HG03060 (cell line): Measurements from ENCODE around the gene CPN1.
"Not testable (repeated sequence)": the region's sequence is repeated elsewhere in the genome, so short reads cannot be mapped to it uniquely, and the experiment has no call there.

ENCODE experiments used
- ATAC-seq: cut with Tn5 transposase; IDR thresholded peaks from one replicate; pipeline ENCODE4 v1.9.1; 2021; ENCODE audit warnings: low read depth, moderate number of reproducible peaks; ENCODE audit not compliant: unreplicated experiment

CPN1 gene

GRCh38 chr10:100082276-100082675, 607 bp upstream of the CPN1 start:
- not testable (repeated sequence) for ATAC-seq

DNA sequence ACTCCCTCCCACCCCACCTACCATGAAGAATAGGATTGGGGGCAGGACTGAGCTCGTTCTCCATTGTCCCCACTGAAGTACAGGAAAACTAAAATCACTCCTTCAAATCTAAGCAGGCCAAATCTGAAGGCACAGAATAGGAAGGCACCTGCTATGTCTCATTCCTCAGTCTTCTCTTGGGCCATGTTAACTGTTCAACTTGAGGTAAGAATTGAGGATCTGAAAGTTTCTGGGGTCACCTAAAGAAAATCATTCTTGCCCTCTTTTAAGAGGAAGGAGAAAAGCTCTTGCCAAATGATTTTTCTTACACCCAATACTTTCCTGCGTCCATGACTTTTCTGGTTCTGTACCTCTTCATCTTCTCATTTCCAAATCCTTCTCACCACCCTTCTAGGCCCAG, 4.9 kb downstream of the CPN1 start:
- ATAC-seq: no peak

DNA sequence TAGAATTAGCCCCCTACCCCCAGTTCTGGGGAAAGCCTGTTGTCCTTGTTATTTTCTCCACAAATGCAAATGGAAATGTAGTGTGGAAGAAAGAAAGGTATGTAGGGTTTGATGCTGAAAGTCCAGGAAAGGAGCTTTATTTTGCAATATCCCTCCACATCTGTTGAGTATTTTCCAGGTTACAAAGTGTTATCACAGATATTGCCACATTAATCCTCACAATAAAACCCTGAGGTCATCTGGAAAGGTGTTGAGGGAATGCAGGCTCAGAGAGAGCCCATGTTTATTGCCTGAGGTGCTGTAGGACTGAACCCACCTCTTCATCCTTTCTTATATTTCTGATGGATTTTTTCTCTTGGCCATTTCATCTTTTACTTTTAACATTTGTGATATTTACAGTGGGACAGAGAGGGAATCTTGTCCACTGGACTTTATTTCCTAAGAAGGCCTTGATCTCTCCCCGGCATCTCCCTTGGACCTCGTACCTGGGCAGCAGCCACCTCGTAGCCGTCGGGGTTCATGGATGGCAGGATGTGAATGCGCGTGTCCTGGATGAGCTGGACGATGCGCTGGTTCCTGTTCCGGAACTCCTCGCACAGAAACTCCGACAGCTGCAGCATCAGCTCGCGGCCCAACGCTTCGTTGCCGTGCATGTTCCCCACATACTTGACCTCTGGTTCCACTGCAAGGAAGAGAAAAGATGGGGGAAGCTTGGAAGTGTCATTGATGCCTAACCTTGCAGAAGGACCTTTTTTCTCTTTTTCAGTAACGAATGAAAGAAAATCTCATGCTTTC, 6.0 kb downstream of the CPN1 start:
- no peak for ATAC-seq

GRCh38 chr10:100072514-100072913, 9.2 kb downstream of the CPN1 start:
- ATAC-seq: no peak

- no peak for ATAC-seq
Observed at GRCh38 chr10:100071529-100071928, 10.1 kb downstream of the CPN1 start.

- ATAC-seq: no peak
Observed at GRCh38 chr10:100067466-100067865, 14.2 kb downstream of the CPN1 start.

GRCh38 chr10:100065084-100065660, 16.5 kb downstream of the CPN1 start:
- no peak for ATAC-seq

DNA sequence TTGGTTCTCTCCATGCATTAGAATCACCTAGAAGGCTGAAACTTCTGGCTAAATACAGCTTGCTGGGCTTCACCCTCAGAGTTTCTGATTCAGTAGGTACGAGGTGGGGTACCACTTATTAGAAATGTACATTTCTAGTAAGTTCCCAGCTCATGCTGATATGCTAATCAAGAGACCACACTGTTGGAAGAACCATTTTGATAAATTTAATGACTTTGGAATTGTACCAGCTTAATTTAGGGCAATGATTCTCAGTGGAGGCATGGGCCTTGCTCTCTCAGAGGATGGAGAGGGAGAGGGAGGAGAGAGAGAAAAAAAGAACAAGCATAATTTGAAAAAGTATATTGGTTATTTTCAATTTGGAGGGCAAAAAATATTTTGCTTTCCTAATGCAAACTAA, 20.3 kb downstream of the CPN1 start:
- ATAC-seq: no peak

- no peak for ATAC-seq
Observed at GRCh38 chr10:100057948-100058347, 23.7 kb downstream of the CPN1 start.

- no peak for ATAC-seq
Observed at GRCh38 chr10:100053686-100054460, 27.8 kb downstream of the CPN1 start.

GRCh38 chr10:100046021-100046486, 35.6 kb downstream of the CPN1 start:
- ATAC-seq: peak; percentile 51

DNA sequence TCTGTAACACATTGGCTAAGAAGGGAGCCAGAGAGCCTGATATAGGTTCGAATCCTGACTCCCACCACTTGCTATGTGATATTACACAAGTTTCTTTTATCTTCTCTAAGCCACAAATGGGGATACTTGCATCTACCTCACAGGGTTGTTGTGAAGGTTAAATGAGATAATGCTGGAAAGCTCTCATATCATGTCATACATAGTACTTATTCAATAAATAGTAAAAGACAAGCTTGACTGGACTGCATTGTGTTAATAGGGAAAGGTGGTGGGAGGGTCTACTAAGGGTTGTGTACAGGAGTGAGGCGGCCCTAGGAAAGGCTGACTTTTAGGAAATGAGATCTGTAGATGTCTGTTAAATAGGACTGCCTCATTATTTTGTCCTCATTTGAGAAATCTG, 36.1 kb downstream of the CPN1 start:
- no peak for ATAC-seq

GRCh38 chr10:100043796-100044195, 37.9 kb downstream of the CPN1 start:
- no peak for ATAC-seq

DNA sequence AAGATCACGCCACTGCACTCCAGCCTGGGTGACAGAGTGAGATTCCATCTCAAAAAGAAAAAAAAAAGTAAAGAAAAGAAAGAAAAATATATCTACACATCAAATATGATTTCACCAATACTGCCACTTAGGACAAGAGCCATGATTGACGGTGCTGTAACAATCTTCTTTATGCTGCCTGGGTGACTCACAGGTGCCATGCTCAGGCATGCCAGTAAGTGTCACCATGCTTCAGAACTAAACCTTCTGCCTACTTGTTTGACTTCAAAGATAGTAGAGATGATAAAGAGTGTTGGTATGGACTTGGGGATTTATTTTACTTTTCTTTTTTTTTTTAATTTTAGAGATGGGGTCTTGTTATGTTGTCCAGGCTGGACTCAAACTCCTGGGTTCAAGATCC, 38.3 kb downstream of the CPN1 start:
- ATAC-seq: no peak

DNA sequence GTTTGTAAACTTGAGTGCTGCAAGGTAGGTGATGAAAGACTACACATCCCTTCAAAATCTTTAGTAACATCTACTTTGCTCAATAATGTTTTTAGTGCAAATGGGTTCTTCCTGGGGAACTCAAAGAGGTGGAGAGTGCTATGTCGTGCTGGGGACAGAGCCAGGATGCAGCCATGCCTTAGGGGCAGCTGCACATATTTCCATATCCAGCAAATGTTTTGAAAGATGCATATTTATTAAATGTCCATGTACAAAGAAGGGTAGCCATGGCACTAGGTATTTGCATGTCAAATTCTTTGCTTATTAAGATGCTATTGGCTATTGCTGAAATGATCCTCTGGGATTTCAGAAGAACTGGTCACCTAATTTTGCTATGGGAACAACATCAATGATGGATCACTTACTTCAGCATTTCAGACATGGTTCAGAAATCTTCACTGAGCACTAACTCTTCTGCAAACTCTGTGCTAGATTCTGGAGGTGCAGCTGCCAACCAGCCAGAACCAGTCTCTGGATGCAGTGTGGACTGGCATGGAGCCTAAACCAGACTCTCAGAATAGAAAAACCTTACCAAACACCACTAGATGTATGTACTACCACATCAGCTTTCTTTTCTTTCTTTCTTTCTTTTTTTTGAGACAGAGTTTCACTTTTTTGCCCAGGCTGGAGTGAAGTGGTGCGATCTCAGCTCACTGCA, 40.2 kb downstream of the CPN1 start:
- ATAC-seq: no peak

GRCh38 chr10:100038561-100039071, 43.1 kb downstream of the CPN1 start:
- no peak for ATAC-seq

DNA sequence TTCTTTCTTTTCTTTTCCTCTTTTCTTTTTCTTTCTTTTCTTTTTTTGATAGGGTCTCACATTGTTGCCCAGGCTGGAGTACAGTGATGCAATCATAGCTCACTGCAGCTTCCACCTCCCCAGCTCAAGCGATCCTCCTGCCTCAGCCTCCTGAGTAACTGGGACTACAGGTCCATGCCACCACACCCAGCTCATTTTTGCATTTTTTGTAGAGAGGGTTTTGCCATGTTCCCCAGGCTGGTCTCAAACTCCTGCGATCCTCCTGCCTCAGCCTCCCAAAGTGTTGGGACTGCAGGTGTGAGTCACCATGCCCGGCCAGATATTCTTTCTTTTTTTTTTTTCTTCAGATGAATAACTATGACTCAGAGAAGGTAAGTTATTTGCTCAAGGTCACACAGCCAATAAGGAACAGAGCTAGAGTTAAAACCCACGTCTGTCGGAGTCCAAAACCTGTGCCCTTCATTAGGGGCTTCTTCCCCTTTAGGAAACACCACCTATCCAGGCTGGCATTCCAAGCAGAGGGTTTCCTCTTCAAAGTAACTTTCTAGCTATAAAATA, 43.8 kb downstream of the CPN1 start:
- no peak for ATAC-seq

DNA sequence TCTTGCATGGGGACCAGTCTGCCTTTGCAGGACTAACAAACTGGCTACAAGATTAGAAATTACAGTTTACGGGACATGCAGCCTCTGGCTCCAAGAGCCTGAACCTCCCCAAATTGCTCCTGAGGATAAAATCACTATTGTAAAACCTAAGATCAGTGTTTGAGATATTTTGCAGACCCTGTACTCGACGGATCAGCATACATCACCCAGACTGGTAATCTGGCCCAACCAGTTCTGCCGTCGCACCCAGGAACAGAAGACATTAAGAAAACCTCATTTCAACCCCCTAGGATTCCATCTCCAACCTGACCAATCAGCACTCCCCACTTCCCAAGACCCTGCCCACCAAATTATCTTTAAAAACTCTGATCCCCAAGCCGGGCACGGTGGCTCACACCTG, 44.8 kb downstream of the CPN1 start:
- no peak for ATAC-seq

GRCh38 chr10:100033766-100034418, 47.8 kb downstream of the CPN1 start:
- ATAC-seq: no peak

GRCh38 chr10:100027416-100027815, 54.3 kb downstream of the CPN1 start:
- ATAC-seq: no peak
